PC-3 (cell line): ENCODE data around the gene EDIL3. TPM values are rescaled to one million over a fixed set of nuclear protein-coding genes. Genes with fewer than 3 reads are reported as not detected.
A peak's percentile ranks its signal among the peaks of the same experiment; 100 is the strongest.

ENCODE experiments used
- ATAC-seq: fragments of 200-7000 bp; cut with Tn5 transposase; 2 replicates; pipeline ENCODE4 v1.9.1; 2020; ENCODE audit warnings: mild to moderate bottlenecking, moderate library complexity
- BruUV-seq: library from RNA; stranded (reverse); fragments of 400-500 nt; replicated peaks from 2 replicates; lab custom pipeline; 2021; lab: Mats Ljungman, UMichigan
- CTCF ChIA-PET: fragments of 300-600 bp; sonication (Branson Sonifier 250); formaldehyde crosslinking; loops from one replicate; lab custom pipeline; 2022; ENCODE audit warnings: antibody characterized with exemption; lab: Charles Lee
- POLR2A ChIA-PET: fragments of 300-600 bp; sonication (Branson Sonifier 250); formaldehyde crosslinking; loops from one replicate; lab custom pipeline; 2022; ENCODE audit warnings: antibody characterized with exemption; ENCODE audit not compliant: unreplicated experiment; lab: Charles Lee
- DNase-seq: peaks from one replicate; pipeline ENCODE4 v3.0.0-alpha.2; 2015
- H2AFZ ChIP-seq: fragments of 300-600 bp; sonication (generic); 2 replicates; pipeline ENCODE4 v1.6.0; 2016; ENCODE audit warnings: antibody characterized with exemption, low read length
- H3F3A ChIP-seq: fragments of 300-600 bp; sonication (generic); one replicate; pipeline ENCODE4 v1.6.0; 2017; ENCODE audit warnings: antibody characterized with exemption, low read length, control low read depth, mild to moderate bottlenecking; ENCODE audit not compliant: unreplicated experiment
- H3K27ac ChIP-seq: fragments of 300-600 bp; sonication (generic); 2 replicates; pipeline ENCODE4 v1.5.1; 2016; ENCODE audit warnings: mild to moderate bottlenecking, low read length
- H3K27me3 ChIP-seq: fragments of 300-600 bp; sonication (generic); 2 replicates; pipeline ENCODE4 v1.6.1; 2016; ENCODE audit warnings: low read length, mixed read lengths
- H3K36me3 ChIP-seq: fragments of 300-600 bp; sonication (generic); 2 replicates; pipeline ENCODE4 v1.6.1; 2016; ENCODE audit warnings: low read depth, mixed run types, low read length, mixed read lengths
- H3K4me1 ChIP-seq: fragments of 300-600 bp; sonication (generic); 2 replicates; pipeline ENCODE4 v1.5.1; 2016; ENCODE audit warnings: low read length; ENCODE audit not compliant: insufficient read depth
- H3K4me2 ChIP-seq: fragments of 300-600 bp; sonication (generic); 2 replicates; pipeline ENCODE4 v1.6.0; 2016; ENCODE audit warnings: low read length
- H3K4me3 ChIP-seq: fragments of 300-600 bp; sonication (generic); 2 replicates; pipeline ENCODE4 v1.5.1; 2016; ENCODE audit warnings: mild to moderate bottlenecking, low read length, mixed read lengths
- H3K79me2 ChIP-seq: fragments of 300-600 bp; sonication (generic); 2 replicates; pipeline ENCODE4 v1.6.1; 2017; ENCODE audit warnings: low read length, mixed read lengths
- H3K9ac ChIP-seq: fragments of 300-600 bp; sonication (generic); 2 replicates; pipeline ENCODE4 v1.6.0; 2016; ENCODE audit warnings: mild to moderate bottlenecking, low read length
- H3K9me2 ChIP-seq: fragments of 300-600 bp; sonication (generic); replicated peaks from 2 replicates; pipeline ENCODE4 v1.6.1; 2016; ENCODE audit warnings: mixed run types, low read length, mixed read lengths
- H3K9me3 ChIP-seq: fragments of 300-600 bp; sonication (generic); 2 replicates; pipeline ENCODE4 v1.6.1; 2016; ENCODE audit warnings: low read length, mixed read lengths
- H4K20me1 ChIP-seq: fragments of 300-600 bp; sonication (generic); 2 replicates; pipeline ENCODE4 v1.6.1; 2016; ENCODE audit warnings: low read length, mixed read lengths
- EZH2 ChIP-seq: fragments of 300-600 bp; sonication (generic); IDR thresholded peaks from one replicate; pipeline ENCODE4 v1.6.1; 2017; ENCODE audit warnings: antibody characterized with exemption, mild to moderate bottlenecking, low read length; ENCODE audit not compliant: unreplicated experiment
- EZH2phosphoT487 ChIP-seq: fragments of 300-600 bp; sonication (generic); IDR thresholded peaks from 2 replicates; pipeline ENCODE4 v1.6.1; 2018; ENCODE audit warnings: mild to moderate bottlenecking, antibody characterized with exemption, low read length, borderline replicate concordance
- intact Hi-C: fragments of 100-400 bp; cut with micrococcal nuclease; formaldehyde crosslinking; loops from 2 replicates; pipeline ENCODE4 v1.9.0; 2023
- total RNA-seq: library from RNA; depleted of rRNA; stranded (reverse); fragments of >200 nt; gene quantifications from 2 replicates; pipeline ENCODE4 v1.2.3, GENCODE V29; 2014
- TF ChIP-seq, protein P1 (sequence below): fragments of 300-600 bp; sonication (generic); conservative IDR thresholded peaks from 2 replicates; pipeline ENCODE4 v1.5.1; 2017; ENCODE audit warnings: antibody characterized with exemption, low read depth, mild to moderate bottlenecking, low read length

Gene EDIL3
- total RNA-seq, 1 experiment from 2014 or later = 13.8 TPM

DNA sequence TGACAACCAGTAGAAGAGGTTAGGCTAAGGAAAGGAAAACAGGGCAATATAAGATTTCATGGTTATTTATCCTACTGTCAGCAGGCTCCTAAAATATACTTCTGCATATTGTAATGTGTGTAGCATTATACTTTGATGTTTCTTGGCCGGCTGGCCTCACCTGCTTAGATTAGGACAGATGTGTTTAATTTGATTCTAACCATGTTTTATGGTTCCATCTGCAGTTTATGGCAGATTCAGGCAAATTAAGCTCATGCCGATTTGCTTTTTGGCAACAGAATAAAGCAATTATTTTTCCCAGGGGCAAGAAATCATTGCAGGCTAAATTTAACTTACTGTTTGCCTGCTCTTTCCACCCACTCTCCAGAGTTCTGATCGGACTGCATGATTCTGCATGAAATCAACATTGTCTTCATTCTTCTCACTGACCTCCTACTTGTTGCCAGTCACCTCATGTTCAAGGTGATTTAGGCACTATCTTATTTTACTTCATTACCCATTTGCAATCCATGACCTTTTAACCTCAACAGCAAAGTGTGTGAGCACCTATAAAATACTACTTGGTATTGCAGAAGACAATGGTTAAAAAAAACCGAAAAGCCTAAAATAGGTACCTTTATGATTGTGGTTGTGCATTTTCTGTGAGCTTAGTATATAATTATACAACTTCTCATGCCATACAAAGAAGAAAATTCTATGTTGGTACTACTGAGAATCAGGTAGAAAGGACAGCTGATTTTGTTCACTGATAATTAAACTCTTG is 125.2 kb downstream of the EDIL3 start:
- Histone ChIP-seq H3K27ac (no peak overlapping the region), H3K9me2 (no peaks in the 10 kb centered on the region), H4K20me1 (no peaks in the 10 kb centered on the region), H3K4me2 (no peak overlapping the region), H3K4me1 (0 out of 2 replicates have a peak, but pooled peaks cover 6% of the 10 kb centered on the region), H3K79me2 (no peaks in the 10 kb centered on the region), H3K9ac (no peak overlapping the region), H3K36me3 (no peaks in the 10 kb centered on the region), H2AFZ (no peak overlapping the region), H3K4me3 (no peak overlapping the region), H3F3A (no peaks in the 10 kb centered on the region), H3K27me3 (no peaks in the 10 kb centered on the region), H3K9me3 (no peaks in the 10 kb centered on the region)
- no TSS peak for BruUV-seq
- TF ChIP-seq, protein P1, sequence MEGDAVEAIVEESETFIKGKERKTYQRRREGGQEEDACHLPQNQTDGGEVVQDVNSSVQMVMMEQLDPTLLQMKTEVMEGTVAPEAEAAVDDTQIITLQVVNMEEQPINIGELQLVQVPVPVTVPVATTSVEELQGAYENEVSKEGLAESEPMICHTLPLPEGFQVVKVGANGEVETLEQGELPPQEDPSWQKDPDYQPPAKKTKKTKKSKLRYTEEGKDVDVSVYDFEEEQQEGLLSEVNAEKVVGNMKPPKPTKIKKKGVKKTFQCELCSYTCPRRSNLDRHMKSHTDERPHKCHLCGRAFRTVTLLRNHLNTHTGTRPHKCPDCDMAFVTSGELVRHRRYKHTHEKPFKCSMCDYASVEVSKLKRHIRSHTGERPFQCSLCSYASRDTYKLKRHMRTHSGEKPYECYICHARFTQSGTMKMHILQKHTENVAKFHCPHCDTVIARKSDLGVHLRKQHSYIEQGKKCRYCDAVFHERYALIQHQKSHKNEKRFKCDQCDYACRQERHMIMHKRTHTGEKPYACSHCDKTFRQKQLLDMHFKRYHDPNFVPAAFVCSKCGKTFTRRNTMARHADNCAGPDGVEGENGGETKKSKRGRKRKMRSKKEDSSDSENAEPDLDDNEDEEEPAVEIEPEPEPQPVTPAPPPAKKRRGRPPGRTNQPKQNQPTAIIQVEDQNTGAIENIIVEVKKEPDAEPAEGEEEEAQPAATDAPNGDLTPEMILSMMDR = no peak
- TF ChIP-seq EZH2 = no peak
- TF ChIP-seq EZH2phosphoT487 = no peak
- no peak for DNase-seq
- ChIA-PET POLR2A (no interaction called here), CTCF (no interaction called here)
- intact Hi-C loops = no loop called here
- no peak for ATAC-seq

DNA sequence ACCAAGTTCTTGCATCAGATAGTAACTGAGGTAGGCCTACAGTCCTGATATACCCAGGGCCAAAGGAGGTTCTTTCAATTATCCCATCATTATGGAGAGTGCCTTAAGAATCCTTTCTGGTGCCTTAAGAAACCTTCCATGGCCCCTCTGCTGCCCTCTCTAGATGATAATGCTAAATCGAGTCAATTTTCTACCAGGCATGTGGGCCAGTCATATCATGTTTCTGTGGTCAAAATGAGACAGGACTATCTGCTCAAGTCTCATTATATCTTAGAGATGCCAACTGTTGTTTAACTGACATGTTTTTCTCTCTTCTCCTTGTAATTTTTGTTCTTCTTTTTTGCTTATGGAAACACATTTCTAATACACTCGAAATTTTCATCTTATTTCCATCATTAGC is 127.6 kb downstream of the EDIL3 start:
- POLR2A ChIA-PET = no interaction called here
- Histone ChIP-seq H3K9me2 (no peaks in the 10 kb centered on the region), H3K36me3 (no peaks in the 10 kb centered on the region), H3K27me3 (no peaks in the 10 kb centered on the region), H3K4me3 (no peak overlapping the region), H3K27ac (no peak overlapping the region), H3F3A (no peaks in the 10 kb centered on the region), H3K4me1 (0 out of 2 replicates have a peak, but pooled peaks cover 6% of the 10 kb centered on the region), H3K4me2 (no peak overlapping the region), H4K20me1 (no peaks in the 10 kb centered on the region), H3K79me2 (no peaks in the 10 kb centered on the region), H3K9ac (no peak overlapping the region), H2AFZ (no peak overlapping the region), H3K9me3 (no peaks in the 10 kb centered on the region)
- intact Hi-C loops = no loop called here
- ATAC-seq (no peak), DNase-seq (no peak)
- no peak for TF ChIP-seq EZH2phosphoT487
- TF ChIP-seq EZH2 = no peak
- TF ChIP-seq, protein P1 = no peak
- no TSS peak for BruUV-seq
- CTCF ChIA-PET = no interaction called here

DNA sequence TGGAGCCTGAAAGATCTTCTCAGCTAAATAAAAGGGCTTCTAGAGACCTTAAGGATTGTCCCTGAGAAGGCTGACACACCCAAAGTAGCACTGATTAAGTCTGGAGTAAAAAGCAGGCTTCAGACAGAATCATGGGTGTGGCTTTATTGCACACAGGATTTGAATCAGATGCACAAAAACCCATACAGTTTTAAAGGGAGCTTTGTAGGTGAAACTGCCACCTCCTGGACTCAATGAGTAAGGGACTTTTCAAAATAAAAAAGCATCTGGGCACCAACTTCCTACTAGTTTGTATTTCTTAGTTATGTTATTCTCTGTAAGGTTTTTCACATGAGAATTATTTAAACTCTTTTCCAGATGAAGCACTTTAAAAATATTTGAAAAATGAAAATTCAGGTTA is 129.4 kb downstream of the EDIL3 start:
- intact Hi-C loops = loop anchor here (1.0 kb wide), 1 partner anchor 166 kb away; no protein-coding TSS in a partner anchor
- ChIA-PET CTCF (no interaction called here), POLR2A (interaction anchor here (0.6 kb wide), 1 partner anchor 316 kb away, joined by 4 read pairs; no protein-coding TSS in a partner anchor)
- no peak overlapping the region for H3K4me2 ChIP-seq
- DNase-seq (peak; percentile 67), ATAC-seq (peak; percentile 55)
- H2AFZ ChIP-seq = no peak overlapping the region
- TF ChIP-seq, protein P1 = peak; percentile 63
- TF ChIP-seq EZH2phosphoT487 = no peak
- H3K36me3 ChIP-seq = no peaks in the 10 kb centered on the region
- H3K9me2 ChIP-seq = no peaks in the 10 kb centered on the region
- H3F3A ChIP-seq = no peaks in the 10 kb centered on the region
- no peak overlapping the region for H3K4me3 ChIP-seq
- no TSS peak for BruUV-seq
- no peak overlapping the region for H3K9ac ChIP-seq
- H3K4me1 ChIP-seq = peaks cover 10% of the 10 kb centered on the region
- H3K27ac ChIP-seq = no peak overlapping the region
- no peaks in the 10 kb centered on the region for H3K79me2 ChIP-seq
- no peaks in the 10 kb centered on the region for H3K9me3 ChIP-seq
- H4K20me1 ChIP-seq = no peaks in the 10 kb centered on the region
- H3K27me3 ChIP-seq = no peaks in the 10 kb centered on the region
